Smooth muscle cell (in vitro differentiated cells): ENCODE measurements around the gene THAP3. TPM values are rescaled to one million over a fixed set of nuclear protein-coding genes. Genes with fewer than 3 reads are reported as not detected.

Experiments
- DNase-seq: peaks from one replicate; lab custom pipeline; 2025; ENCODE audit not compliant: unreplicated experiment; lab: John Stamatoyannopoulos, UW
- H2AFZ ChIP-seq: fragments of 200-600 bp; sonication (generic); 2 replicates; pipeline ENCODE4 v1.6.0; 2016; ENCODE audit warnings: antibody characterized with exemption, low read depth, mild to moderate bottlenecking
- H3F3A ChIP-seq: fragments of 200-600 bp; sonication (generic); 2 replicates; pipeline ENCODE4 v1.6.0; 2017; ENCODE audit warnings: antibody characterized with exemption, low read depth
- H3K27ac ChIP-seq: fragments of 200-600 bp; sonication (generic); 2 replicates; pipeline ENCODE4 v1.5.1; 2016; ENCODE audit warnings: low read depth, mild to moderate bottlenecking
- H3K27me3 ChIP-seq: fragments of 200-600 bp; sonication (generic); 2 replicates; pipeline ENCODE4 v1.6.1; 2016; ENCODE audit warnings: low read depth, mild to moderate bottlenecking
- H3K36me3 ChIP-seq: fragments of 200-600 bp; sonication (generic); 2 replicates; pipeline ENCODE4 v1.5.1; 2016; ENCODE audit warnings: low read depth
- H3K4me1 ChIP-seq: fragments of 200-600 bp; sonication (generic); 2 replicates; pipeline ENCODE4 v1.5.1; 2016; ENCODE audit warnings: low read depth
- H3K4me2 ChIP-seq: fragments of 200-600 bp; sonication (generic); 2 replicates; pipeline ENCODE4 v1.6.0; 2016; ENCODE audit warnings: mild to moderate bottlenecking
- H3K4me3 ChIP-seq: fragments of 200-600 bp; sonication (generic); 2 replicates; pipeline ENCODE4 v1.5.1; 2016; ENCODE audit warnings: mild to moderate bottlenecking
- H3K79me2 ChIP-seq: fragments of 200-600 bp; sonication (generic); 2 replicates; pipeline ENCODE4 v1.6.0; 2016; ENCODE audit warnings: low read depth, mild to moderate bottlenecking
- H3K9ac ChIP-seq: fragments of 200-600 bp; sonication (generic); 2 replicates; pipeline ENCODE4 v1.6.0; 2016; ENCODE audit warnings: low read depth
- H3K9me3 ChIP-seq: fragments of 200-600 bp; sonication (generic); replicated peaks from 2 replicates; pipeline ENCODE4 v1.5.1; 2016; ENCODE audit warnings: low read depth
- H4K20me1 ChIP-seq: fragments of 200-600 bp; sonication (generic); 2 replicates; pipeline ENCODE4 v1.6.0; 2016; ENCODE audit warnings: low read depth
- CTCF ChIP-seq: fragments of 200-600 bp; sonication (generic); IDR thresholded peaks from 2 replicates; pipeline ENCODE4 v1.5.1; 2017; ENCODE audit warnings: borderline replicate concordance, mild to moderate bottlenecking, antibody characterized with exemption; ENCODE audit not compliant: insufficient read depth, poor library complexity, severe bottlenecking
- WGBS: methylation state at CpG from one replicate; pipeline ENCODE4 v1.1.7; 2016; ENCODE audit warnings: low lambda C conversion rate; 5-methylcytosine and 5-hydroxymethylcytosine counted together
- polyA plus RNA-seq: library from polyadenylated mRNA; unstranded; fragments of >200 nt; fragmentation: Nextera tagmentation; extraction: Ambion mirVana; gene quantifications from 2 replicates; pipeline ENCODE4 v1.2.1, GENCODE V29; 2016
- total RNA-seq: library from RNA; depleted of rRNA; stranded (reverse); fragments of >200 nt; gene quantifications from 2 replicates; pipeline ENCODE4 v1.2.3, GENCODE V29; 2014

THAP3 gene
- total and polyA plus RNA-seq, 2 experiments from 2014 or later, result 10.5 to 34.8 TPM

DNA sequence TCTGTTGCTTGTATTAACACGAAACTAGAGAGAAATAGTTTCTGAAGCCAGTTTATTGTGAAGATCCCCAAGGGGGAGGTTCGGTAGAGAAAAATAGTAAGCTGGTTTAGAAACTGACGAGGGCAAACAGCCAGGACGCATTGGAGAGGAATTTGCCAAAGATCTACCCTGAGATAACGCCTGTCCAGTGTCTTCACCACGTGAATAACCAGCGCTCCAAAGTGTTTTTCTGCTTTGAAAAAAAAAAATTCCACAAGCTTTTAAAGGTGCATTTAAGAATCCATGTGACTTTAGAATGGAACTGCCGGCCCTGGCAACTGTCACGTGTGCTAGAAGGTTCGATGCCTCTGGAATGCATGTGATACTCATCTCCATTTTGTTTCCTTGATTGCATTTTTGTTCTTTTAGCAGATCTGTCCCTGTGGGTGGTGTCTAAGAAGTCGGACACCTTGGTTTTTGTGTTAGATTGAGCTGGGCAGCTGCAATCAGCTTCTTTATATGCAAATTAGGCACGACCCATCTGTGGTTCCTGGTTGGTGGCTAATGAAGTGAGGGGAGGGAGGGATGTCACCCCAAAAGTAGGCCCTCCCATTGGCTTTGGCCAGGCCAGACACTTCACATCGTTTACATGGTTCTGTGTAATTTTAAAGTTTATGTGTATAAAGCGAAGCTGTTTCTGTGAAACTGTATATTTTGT is 1.3 kb upstream of the THAP3 start:
- no peak for TF ChIP-seq CTCF
- Histone ChIP-seq H3K4me1 (peaks cover 8% of the 10 kb centered on the region), H3K4me2 (no peak overlapping the region), H3K4me3 (no peak overlapping the region), H3K36me3 (no peaks in the 10 kb centered on the region), H3F3A (peaks cover 11% of the 10 kb centered on the region), H3K27me3 (no peaks in the 10 kb centered on the region), H3K79me2 (peaks cover 63% of the 10 kb centered on the region), H4K20me1 (peaks cover 74% of the 10 kb centered on the region), H3K9ac (peak overlapping the region; percentile 25), H3K27ac (peak overlapping the region; percentile 61), H3K9me3 (no peaks in the 10 kb centered on the region), H2AFZ (no peak overlapping the region)
- DNase-seq, result no peak
- WGBS, result 77% methylated on average over 14 of the region's 14 CpGs

DNA sequence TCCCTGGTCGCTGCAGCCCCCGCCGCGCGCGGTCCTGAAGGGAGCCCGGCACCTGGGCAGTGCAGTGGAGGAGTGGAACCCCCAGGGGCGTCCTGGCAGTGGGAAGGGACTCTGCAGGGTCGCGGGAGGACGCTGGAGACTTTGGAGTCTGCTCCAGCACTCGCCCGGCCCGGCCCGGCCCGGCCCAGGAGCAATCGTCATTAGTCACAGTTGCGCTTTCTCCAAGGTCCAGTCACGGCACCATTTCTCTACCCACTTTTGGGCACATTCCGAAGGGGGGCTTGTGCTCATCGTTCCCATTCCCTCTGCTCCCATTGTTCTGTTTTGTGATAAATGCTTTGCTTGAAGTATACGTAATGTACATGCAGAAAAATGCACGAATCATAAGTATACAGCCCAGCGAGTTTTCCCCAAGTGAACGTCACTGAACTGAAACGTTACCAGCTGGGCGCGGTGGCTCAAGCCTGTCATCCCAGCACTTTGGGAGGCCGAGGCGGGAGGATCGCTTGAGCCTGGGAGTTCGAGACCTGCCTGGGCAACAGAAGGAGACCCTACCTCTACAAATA is 999 bp downstream of the THAP3 start:
- DNase-seq, result no peak
- WGBS, result 18% methylated on average over 27 of the region's 32 CpGs
- Histone ChIP-seq H2AFZ (peak overlapping the region; percentile 63), H3K4me1 (peaks cover 8% of the 10 kb centered on the region), H3K36me3 (no peaks in the 10 kb centered on the region), H3K4me3 (peak overlapping the region; percentile 63), H3F3A (peaks cover 11% of the 10 kb centered on the region), H3K9me3 (no peaks in the 10 kb centered on the region), H3K27me3 (no peaks in the 10 kb centered on the region), H3K79me2 (peaks cover 45% of the 10 kb centered on the region), H4K20me1 (peaks cover 54% of the 10 kb centered on the region), H3K27ac (peak overlapping the region; percentile 1), H3K4me2 (peak overlapping the region; percentile 82), H3K9ac (peak overlapping the region; percentile 67)
- TF ChIP-seq CTCF, result no peak

GRCh38 chr1:6627031-6627430 is 2.4 kb downstream of the THAP3 start:
- H3K9me3 ChIP-seq, result no peaks in the 10 kb centered on the region
- TF ChIP-seq CTCF, result no peak

More at GRCh38 chr1:6627031-6627430, 2.4 kb downstream of the THAP3 start:
- no peak for DNase-seq
- Histone ChIP-seq H3K4me3 (no peak overlapping the region), H3K27ac (no peak overlapping the region), H3K36me3 (no peaks in the 10 kb centered on the region), H3K9ac (no peak overlapping the region), H3K27me3 (no peaks in the 10 kb centered on the region), H4K20me1 (peaks cover 43% of the 10 kb centered on the region), H2AFZ (no peak overlapping the region), H3K79me2 (peaks cover 33% of the 10 kb centered on the region), H3K4me2 (no peak overlapping the region), H3K4me1 (peaks cover 8% of the 10 kb centered on the region), H3F3A (peaks cover 11% of the 10 kb centered on the region)
- 98% methylated on average over 9 of the region's 9 CpGs for WGBS
